CD4-positive, alpha-beta memory T cell (primary cell): ENCODE measurements around the gene LRP1B. TPM values are rescaled to one million over a fixed set of nuclear protein-coding genes. Genes with fewer than 3 reads are reported as not detected.

Source experiments
- CTCF ChIA-PET: fragments of 350-600 bp; sonication (Branson Sonifier 250); formaldehyde crosslinking; loops from one replicate; lab custom pipeline; 2021; ENCODE audit warnings: inconsistent platforms; ENCODE audit not compliant: partially characterized antibody; lab: Charles Lee
- POLR2A ChIA-PET: fragments of 350-600 bp; sonication (Branson Sonifier 250); formaldehyde crosslinking; loops from one replicate; lab custom pipeline; 2021; ENCODE audit not compliant: partially characterized antibody; lab: Charles Lee
- DNase-seq, 5 donors: peaks; one replicate each; pipeline versions ENCODE4 v3.0.0 to v3.0.0-alpha.2; 2020 to 2022; ENCODE audit warnings: mixed read lengths in 1 of 5
- H3K27ac ChIP-seq: one replicate; pipeline ENCODE4 v1.7.0; 2013; ENCODE audit warnings: low read depth, low read length
- H3K27me3 ChIP-seq: 2 replicates; pipeline ENCODE4 v1.7.0; 2013; ENCODE audit warnings: mild to moderate bottlenecking, low read length, moderate library complexity; ENCODE audit not compliant: insufficient read depth
- H3K36me3 ChIP-seq: 2 replicates; pipeline ENCODE4 v1.7.0; 2013; ENCODE audit warnings: mild to moderate bottlenecking, low read length, moderate library complexity; ENCODE audit not compliant: insufficient read depth
- H3K4me1 ChIP-seq: 2 replicates; pipeline ENCODE4 v1.7.0; 2013; ENCODE audit warnings: mild to moderate bottlenecking, low read length, moderate library complexity; ENCODE audit not compliant: insufficient read depth
- H3K4me3 ChIP-seq, 2 donors: one replicate each; pipeline ENCODE4 v1.7.0; 2013; ENCODE audit warnings: low read length in 2 of 2, mild to moderate bottlenecking in 1 of 2
- H3K9me3 ChIP-seq, 2 donors: one replicate each; pipeline ENCODE4 v1.7.0; 2013; ENCODE audit warnings: low read length in 2 of 2, control low read depth in 1 of 2; ENCODE audit not compliant: control insufficient read depth in 1 of 2
- H3K27ac Mint-ChIP-seq, 7 donors: one replicate each; pipeline ENCODE4 v1.8.0; 2020 to 2021; ENCODE audit warnings: mixed read lengths in 7 of 7, mild to moderate bottlenecking in 6 of 7, inconsistent platforms in 3 of 7, moderate library complexity in 3 of 7
- H3K27me3 Mint-ChIP-seq, 2 donors: one replicate each; pipeline ENCODE4 v1.8.0; 2020 to 2021; ENCODE audit warnings: mixed read lengths in 2 of 2
- H3K36me3 Mint-ChIP-seq, 2 donors: one replicate each; pipeline ENCODE4 v1.8.0; 2020 to 2021; ENCODE audit warnings: mixed read lengths in 2 of 2, inconsistent platforms in 1 of 2, mild to moderate bottlenecking in 1 of 2
- H3K4me1 Mint-ChIP-seq, 4 donors: one replicate each; pipeline ENCODE4 v1.8.0; 2020 to 2021; ENCODE audit warnings: mixed read lengths in 4 of 4, mild to moderate bottlenecking in 1 of 4
- H3K4me3 Mint-ChIP-seq, 8 donors: one replicate each; pipeline ENCODE4 v1.8.0; 2020 to 2021; ENCODE audit warnings: mixed read lengths in 8 of 8, mild to moderate bottlenecking in 7 of 8, moderate library complexity in 6 of 8, inconsistent platforms in 3 of 8
- H3K9me3 Mint-ChIP-seq, 8 donors: one replicate each; pipeline ENCODE4 v1.8.0; 2020 to 2021; ENCODE audit warnings: mixed read lengths in 8 of 8, mild to moderate bottlenecking in 5 of 8, inconsistent platforms in 3 of 8, moderate library complexity in 1 of 8
- intact Hi-C: fragments of 100-400 bp; cut with micrococcal nuclease; formaldehyde crosslinking; loops from one replicate; pipeline ENCODE4 v1.15.1; 2023
- polyA plus RNA-seq, 2 donors: library from polyadenylated mRNA; unstranded; fragments of 300-500 nt; fragmentation: Illumina TruSeq; gene quantifications; one replicate each; pipeline ENCODE4 v1.2.3, GENCODE V29; 2021
- total RNA-seq, 2 experiments: library from RNA; stranded (reverse); gene quantifications; one replicate each; pipeline ENCODE4 v1.2.3, GENCODE V29; 2021

The LRP1B gene
- total and polyA plus RNA-seq, 4 experiments from 2014 or later = not detected

DNA sequence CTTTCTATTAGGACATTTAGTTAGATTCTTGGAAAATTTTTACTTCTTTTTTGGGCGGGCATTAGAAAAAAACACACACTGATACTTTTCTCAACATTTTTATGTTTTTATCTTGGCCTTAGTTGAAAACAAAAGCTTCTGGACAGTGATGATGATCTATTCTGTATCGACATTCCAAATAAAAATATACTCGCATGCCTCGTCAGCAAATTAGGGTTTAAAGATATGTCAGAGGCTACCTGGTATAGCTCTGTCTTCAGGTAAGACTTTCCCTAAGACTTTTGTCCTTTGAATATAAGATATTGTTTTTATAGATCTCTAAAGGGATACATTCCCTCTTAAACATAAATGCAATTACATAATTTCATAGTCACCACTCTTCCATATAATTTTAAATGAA is 816.8 kb downstream of the LRP1B start:
- Mint-ChIP-seq H3K4me3 (no peak overlapping the region), H3K9me3 (peaks cover 2 to 22% (median 10%) of the 10 kb centered on the region in 8 donors)
- no peaks in the 10 kb centered on the region for H3K27me3 ChIP-seq

DNA sequence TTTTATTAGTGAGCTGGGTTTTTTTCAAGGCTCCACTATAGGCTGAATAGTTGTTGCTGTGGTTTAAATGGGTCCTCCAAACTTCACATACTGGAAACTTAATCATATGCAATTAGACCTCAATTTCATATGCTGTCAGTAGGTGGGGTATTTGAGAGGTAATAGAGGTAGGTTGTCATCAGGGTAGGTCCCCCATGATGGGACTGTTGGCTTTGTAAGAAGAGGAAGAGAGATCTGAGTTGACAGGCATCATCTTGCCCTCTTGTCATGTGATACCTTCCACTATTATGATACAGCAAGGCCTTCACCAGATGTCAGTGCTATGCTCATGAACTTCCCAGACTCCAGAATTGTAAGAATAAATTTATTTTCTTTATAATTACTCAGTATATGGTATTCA is 819.4 kb downstream of the LRP1B start:
- POLR2A ChIA-PET = no interaction called here
- Histone ChIP-seq H3K27ac (no peak overlapping the region), H3K36me3 (no peaks in the 10 kb centered on the region), H3K9me3 (no peaks in the 10 kb centered on the region), H3K4me3 (no peak overlapping the region), H3K4me1 (no peaks in the 10 kb centered on the region), H3K27me3 (no peaks in the 10 kb centered on the region)
- Mint-ChIP-seq H3K27ac (no peak overlapping the region), H3K36me3 (no peaks in the 10 kb centered on the region), H3K4me1 (no peaks in the 10 kb centered on the region), H3K9me3 (peaks cover 2 to 19% (median 9%) of the 10 kb centered on the region in 8 donors), H3K27me3 (no peaks in the 10 kb centered on the region), H3K4me3 (no peak overlapping the region)
- DNase-seq = no peak
- CTCF ChIA-PET = no interaction called here
- intact Hi-C loops = no loop called here

More for the DNA sequence above, 816.8 kb downstream of the LRP1B start:
- no peak overlapping the region for H3K27ac ChIP-seq
- Mint-ChIP-seq H3K27me3 (no peaks in the 10 kb centered on the region), H3K36me3 (no peaks in the 10 kb centered on the region), H3K4me1 (no peaks in the 10 kb centered on the region), H3K27ac (no peak overlapping the region)
- no peaks in the 10 kb centered on the region for H3K9me3 ChIP-seq
- no peaks in the 10 kb centered on the region for H3K4me1 ChIP-seq
- intact Hi-C loops = no loop called here
- no peaks in the 10 kb centered on the region for H3K36me3 ChIP-seq
- ChIA-PET CTCF (no interaction called here), POLR2A (no interaction called here)
- DNase-seq = no peak
- no peak overlapping the region for H3K4me3 ChIP-seq

DNA sequence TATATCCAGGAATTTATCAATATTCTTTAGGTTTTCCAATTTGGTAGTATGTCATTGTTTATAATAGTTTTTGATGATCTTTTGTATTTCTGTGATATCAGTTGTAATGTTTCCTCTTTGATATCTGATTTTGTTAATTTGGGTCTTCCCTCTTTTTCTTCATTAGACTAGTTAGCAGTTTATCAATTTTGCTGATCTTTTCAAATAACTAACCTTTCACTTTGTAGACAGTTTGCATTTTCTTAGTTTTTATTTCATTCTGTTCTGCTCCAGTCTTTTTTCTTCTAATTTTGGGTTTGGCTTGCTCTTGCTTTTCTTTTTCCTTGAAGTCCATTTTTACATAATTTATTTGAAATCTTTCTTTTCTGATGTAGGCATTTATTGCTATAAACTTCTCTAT is 824.4 kb downstream of the LRP1B start:
- DNase-seq = no peak
- Histone ChIP-seq H3K36me3 (no peaks in the 10 kb centered on the region), H3K9me3 (no peaks in the 10 kb centered on the region), H3K27ac (no peak overlapping the region), H3K4me3 (no peak overlapping the region), H3K4me1 (no peaks in the 10 kb centered on the region), H3K27me3 (no peaks in the 10 kb centered on the region)
- ChIA-PET POLR2A (no interaction called here), CTCF (no interaction called here)
- no peaks in the 10 kb centered on the region for H3K27me3 Mint-ChIP-seq
- no peaks in the 10 kb centered on the region for H3K4me1 Mint-ChIP-seq
- peaks cover 4 to 24% (median 13%) of the 10 kb centered on the region in 8 donors for H3K9me3 Mint-ChIP-seq
- intact Hi-C loops = no loop called here
- H3K4me3 Mint-ChIP-seq = no peak overlapping the region
- no peak overlapping the region for H3K27ac Mint-ChIP-seq
- H3K36me3 Mint-ChIP-seq = no peaks in the 10 kb centered on the region

DNA sequence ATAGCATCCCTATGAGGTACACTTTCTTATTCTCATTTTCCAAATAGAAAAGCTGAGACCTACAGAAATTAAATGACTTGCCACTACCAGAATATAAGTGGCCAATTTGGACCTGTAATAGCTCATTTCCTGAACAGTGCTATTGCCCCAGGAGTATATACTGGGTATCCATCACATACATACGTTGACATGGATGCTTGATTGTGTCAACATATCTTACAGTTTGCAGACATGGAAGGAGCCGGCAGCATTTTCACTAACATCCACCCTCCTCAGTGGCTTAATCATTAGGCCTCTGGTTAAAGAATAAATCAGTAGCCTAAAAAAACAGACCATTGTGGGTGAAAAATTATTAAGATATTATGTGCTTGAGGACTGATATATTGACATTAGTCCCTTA is 829.3 kb downstream of the LRP1B start:
- H3K4me1 Mint-ChIP-seq = no peaks in the 10 kb centered on the region
- no peaks in the 10 kb centered on the region for H3K27me3 Mint-ChIP-seq
- no peaks in the 10 kb centered on the region for H3K9me3 ChIP-seq
- no peak overlapping the region for H3K27ac ChIP-seq
- H3K27me3 ChIP-seq = no peaks in the 10 kb centered on the region
- ChIA-PET CTCF (no interaction called here), POLR2A (no interaction called here)
- H3K36me3 Mint-ChIP-seq = no peaks in the 10 kb centered on the region
- H3K36me3 ChIP-seq = no peaks in the 10 kb centered on the region
- no peak overlapping the region for H3K4me3 Mint-ChIP-seq
- H3K4me1 ChIP-seq = no peaks in the 10 kb centered on the region
- DNase-seq = no peak
- H3K9me3 Mint-ChIP-seq = peaks cover 0 to 19% (median 11%) of the 10 kb centered on the region in 8 donors
- no peak overlapping the region for H3K27ac Mint-ChIP-seq
- intact Hi-C loops = no loop called here
- no peak overlapping the region for H3K4me3 ChIP-seq

DNA sequence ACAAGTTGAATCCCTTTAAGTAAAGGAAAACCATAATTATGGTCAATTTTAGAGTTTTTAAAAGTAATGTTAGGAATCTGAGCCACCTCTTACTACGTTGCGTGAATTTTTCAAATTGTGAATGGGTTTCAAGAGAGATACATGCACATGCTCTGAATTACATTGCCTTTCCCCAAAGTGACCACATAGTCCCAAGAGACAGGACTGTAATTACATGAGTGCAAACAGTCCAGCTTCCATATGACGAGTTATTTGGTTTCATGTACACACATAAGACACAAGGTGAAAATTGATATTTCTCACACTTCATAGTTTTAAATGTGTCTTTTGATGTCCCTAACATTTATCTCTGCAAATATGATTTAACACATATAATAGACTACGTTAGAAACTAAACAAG is 850.8 kb downstream of the LRP1B start:
- H3K4me3 Mint-ChIP-seq = no peak overlapping the region
- CTCF ChIA-PET = no interaction called here
- no peak overlapping the region for H3K4me3 ChIP-seq
- no peak for DNase-seq
- no peaks in the 10 kb centered on the region for H3K4me1 Mint-ChIP-seq
- H3K27me3 Mint-ChIP-seq = no peaks in the 10 kb centered on the region
- H3K36me3 Mint-ChIP-seq = no peaks in the 10 kb centered on the region
- no peaks in the 10 kb centered on the region for H3K4me1 ChIP-seq
- intact Hi-C loops = no loop called here
- H3K27me3 ChIP-seq = no peaks in the 10 kb centered on the region
- H3K27ac ChIP-seq = no peak overlapping the region
- POLR2A ChIA-PET = no interaction called here
- H3K9me3 Mint-ChIP-seq = peaks cover 0 to 19% (median 8%) of the 10 kb centered on the region in 8 donors
- no peak overlapping the region for H3K27ac Mint-ChIP-seq
- no peaks in the 10 kb centered on the region for H3K9me3 ChIP-seq
- H3K36me3 ChIP-seq = no peaks in the 10 kb centered on the region

DNA sequence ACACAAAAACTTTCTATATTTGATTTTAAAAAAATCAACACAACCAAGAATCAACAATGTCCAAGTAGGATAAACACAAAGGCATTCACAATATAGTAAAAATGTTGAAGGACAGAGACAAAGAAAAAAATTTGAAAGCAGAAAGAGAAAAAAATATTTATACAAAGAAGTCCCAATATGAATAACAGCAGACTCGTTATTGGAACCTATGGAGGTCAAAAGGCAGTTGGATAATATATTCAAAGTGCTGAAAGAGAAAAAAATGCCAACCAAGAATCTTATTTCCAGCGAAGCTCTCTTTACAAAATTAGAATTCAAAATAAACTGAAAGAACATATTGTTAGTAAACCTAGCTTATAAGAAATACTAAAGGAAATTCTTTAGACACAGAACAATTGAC is 859.5 kb downstream of the LRP1B start:
- peaks cover 4 to 35% (median 13%) of the 10 kb centered on the region in 8 donors for H3K9me3 Mint-ChIP-seq
- H3K4me1 Mint-ChIP-seq = no peaks in the 10 kb centered on the region
- Histone ChIP-seq H3K4me1 (no peaks in the 10 kb centered on the region), H3K9me3 (no peaks in the 10 kb centered on the region), H3K27ac (no peak overlapping the region), H3K36me3 (no peaks in the 10 kb centered on the region), H3K27me3 (no peaks in the 10 kb centered on the region), H3K4me3 (no peak overlapping the region)
- intact Hi-C loops = no loop called here
- no peak overlapping the region for H3K4me3 Mint-ChIP-seq
- CTCF ChIA-PET = no interaction called here
- no peak overlapping the region for H3K27ac Mint-ChIP-seq
- DNase-seq = no peak
- no peaks in the 10 kb centered on the region for H3K36me3 Mint-ChIP-seq
- POLR2A ChIA-PET = no interaction called here
- H3K27me3 Mint-ChIP-seq = no peaks in the 10 kb centered on the region

DNA sequence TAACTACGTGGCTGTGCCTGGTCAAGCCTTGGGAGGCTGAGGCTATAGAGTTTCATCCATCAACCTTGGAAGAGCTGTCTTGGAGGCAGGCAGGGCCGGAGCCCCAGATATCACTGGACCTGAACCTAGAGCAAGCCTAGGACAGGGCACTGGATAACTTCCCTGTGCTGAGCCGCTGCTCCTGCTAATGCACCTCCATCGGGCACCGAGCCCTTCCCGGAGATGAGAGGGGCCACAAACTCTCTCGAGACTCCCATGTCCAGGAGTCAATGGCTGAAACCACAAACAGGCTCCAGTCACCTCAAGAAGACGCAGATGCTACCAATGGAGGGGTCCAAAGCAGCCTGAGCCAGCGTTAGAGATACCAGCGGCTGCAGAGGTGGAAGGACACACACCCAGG is 866.0 kb downstream of the LRP1B start:
- H3K27ac Mint-ChIP-seq = no peak overlapping the region
- no peaks in the 10 kb centered on the region for H3K4me1 Mint-ChIP-seq
- intact Hi-C loops = no loop called here
- peak in 1 of 5 donors; percentile 37 for DNase-seq
- no peaks in the 10 kb centered on the region for H3K4me1 ChIP-seq
- H3K4me3 Mint-ChIP-seq = no peak overlapping the region
- CTCF ChIA-PET = no interaction called here
- peaks cover 4 to 19% (median 9%) of the 10 kb centered on the region in 8 donors for H3K9me3 Mint-ChIP-seq
- no peaks in the 10 kb centered on the region for H3K36me3 ChIP-seq
- H3K4me3 ChIP-seq = no peak overlapping the region
- no peaks in the 10 kb centered on the region for H3K27me3 Mint-ChIP-seq
- H3K27me3 ChIP-seq = no peaks in the 10 kb centered on the region
- H3K27ac ChIP-seq = no peak overlapping the region
- no peaks in the 10 kb centered on the region for H3K9me3 ChIP-seq
- H3K36me3 Mint-ChIP-seq = no peaks in the 10 kb centered on the region
- POLR2A ChIA-PET = no interaction called here

DNA sequence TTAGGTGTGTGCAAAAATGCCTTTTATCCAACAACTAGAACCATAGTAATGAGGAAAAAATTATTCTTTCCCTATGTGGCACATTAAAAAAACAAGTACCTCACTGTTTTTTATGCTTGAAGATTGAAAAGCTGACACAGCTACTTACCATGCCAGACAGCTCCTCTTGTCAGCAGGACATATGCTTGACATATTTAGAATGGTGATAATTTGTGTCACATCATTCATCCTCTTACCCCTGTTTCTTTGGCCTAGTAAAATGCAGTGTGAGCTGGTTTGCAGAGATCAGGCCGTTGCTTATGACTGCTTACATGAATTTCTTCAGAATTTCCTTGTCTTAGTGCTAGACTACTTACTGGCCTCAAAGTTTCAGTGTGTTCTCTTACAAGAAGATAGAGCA is 869.9 kb downstream of the LRP1B start:
- Mint-ChIP-seq H3K4me3 (no peak overlapping the region), H3K4me1 (no peaks in the 10 kb centered on the region), H3K27ac (no peak overlapping the region), H3K36me3 (no peaks in the 10 kb centered on the region), H3K27me3 (no peaks in the 10 kb centered on the region), H3K9me3 (peaks cover 0 to 15% (median 5%) of the 10 kb centered on the region in 8 donors)
- POLR2A ChIA-PET = no interaction called here
- Histone ChIP-seq H3K9me3 (no peaks in the 10 kb centered on the region), H3K36me3 (no peaks in the 10 kb centered on the region), H3K4me1 (no peaks in the 10 kb centered on the region), H3K4me3 (no peak overlapping the region), H3K27ac (no peak overlapping the region), H3K27me3 (no peaks in the 10 kb centered on the region)
- CTCF ChIA-PET = no interaction called here
- intact Hi-C loops = no loop called here
- no peak for DNase-seq
